IPS DF 6.9 (cell line): ENCODE data around the gene RAPGEFL1.
A peak's percentile ranks its signal among the peaks of the same experiment; 100 is the strongest.
"Not testable (repeated sequence)": the region's sequence is repeated elsewhere in the genome, so short reads cannot be mapped to it uniquely, and the experiment has no call there.

Experiments used
- DNase-seq: peaks from one replicate; pipeline ENCODE4 v3.0.0-alpha.2; 2013; ENCODE audit warnings: low read depth, low spot score
- H3K27ac ChIP-seq: one replicate; pipeline ENCODE4 v1.5.1; 2013; ENCODE audit warnings: low read length, control low read depth
- H3K27me3 ChIP-seq: 2 replicates; pipeline ENCODE4 v1.6.1; 2013; ENCODE audit warnings: mild to moderate bottlenecking, low read length; ENCODE audit not compliant: control insufficient read depth, insufficient read depth
- H3K36me3 ChIP-seq: 2 replicates; pipeline ENCODE4 v1.6.1; 2013; ENCODE audit warnings: low read length; ENCODE audit not compliant: control insufficient read depth, insufficient read depth
- H3K4me1 ChIP-seq: 2 replicates; pipeline ENCODE4 v1.6.1; 2013; ENCODE audit warnings: low read length; ENCODE audit not compliant: control insufficient read depth, insufficient read depth
- H3K4me3 ChIP-seq: 2 replicates; pipeline ENCODE4 v1.5.1; 2013; ENCODE audit warnings: mild to moderate bottlenecking, low read length
- H3K9me3 ChIP-seq: 2 replicates; pipeline ENCODE4 v1.6.1; 2013; ENCODE audit warnings: low read length, inconsistent platforms; ENCODE audit not compliant: control insufficient read depth, insufficient read depth
- WGBS: extraction: QIAGEN DNeasy Blood & Tissue Kit; methylation state at CpG from one replicate; pipeline ENCODE4 v1.1.7; 2013; ENCODE audit warnings: mixed read lengths, missing lambda C conversion rate; ENCODE audit not compliant: insufficient read length, insufficient coverage; 5-methylcytosine and 5-hydroxymethylcytosine counted together

Gene RAPGEFL1

GRCh38 chr17:40177275-40177874 is at the start of gene RAPGEFL1:
Gene RAPGEFL1 (plus strand): TSS chr17:40177470. CDS start chr17:40177862, 392 bp downstream.
- H3K36me3 ChIP-seq, result no peaks in the 10 kb centered on the region
- no peak for DNase-seq
- H3K4me1 ChIP-seq, result no peaks in the 10 kb centered on the region
- peak within 1 kb of the TSS; percentile 26; the same call in 1 of the 2 replicates for H3K4me3 ChIP-seq
- no peaks in the 10 kb centered on the region for H3K9me3 ChIP-seq
- H3K27ac ChIP-seq, result no peak within 1 kb of the TSS
- WGBS, result no CpG with 5 or more reads among the region's 57 CpGs
- H3K27me3 ChIP-seq, result no peaks in the 10 kb centered on the region

- WGBS, result no CpG with 5 or more reads among the region's 5 CpGs
Observed at GRCh38 chr17:40129498-40129897, 47.8 kb upstream of the RAPGEFL1 start.

GRCh38 chr17:40130352-40131042 is 46.8 kb upstream of the RAPGEFL1 start:
- no peak overlapping the region for H3K27ac ChIP-seq
- peaks cover 27% of the 10 kb centered on the region; the same call in 1 of the 2 replicates for H3K36me3 ChIP-seq
- no CpG with 5 or more reads among the region's 7 CpGs for WGBS

More at GRCh38 chr17:40129498-40129897, 47.8 kb upstream of the RAPGEFL1 start:
- Histone ChIP-seq H3K9me3 (no peaks in the 10 kb centered on the region), H3K27me3 (no peaks in the 10 kb centered on the region), H3K4me3 (no peak overlapping the region), H3K27ac (no peak overlapping the region), H3K36me3 (peaks cover 25% of the 10 kb centered on the region; the same call in 1 of the 2 replicates), H3K4me1 (no peaks in the 10 kb centered on the region)
- no peak for DNase-seq

GRCh38 chr17:40134184-40134583 is 43.1 kb upstream of the RAPGEFL1 start:
- Histone ChIP-seq H3K4me1 (no peaks in the 10 kb centered on the region), H3K9me3 (no peaks in the 10 kb centered on the region), H3K36me3 (peaks cover 22% of the 10 kb centered on the region; the same call in 1 of the 2 replicates), H3K4me3 (no peak overlapping the region), H3K27ac (no peak overlapping the region), H3K27me3 (no peaks in the 10 kb centered on the region)
- WGBS, result no CpG with 5 or more reads among the region's 7 CpGs
- DNase-seq, result no peak

More at GRCh38 chr17:40130352-40131042, 46.8 kb upstream of the RAPGEFL1 start:
- Histone ChIP-seq H3K27me3 (no peaks in the 10 kb centered on the region), H3K4me1 (no peaks in the 10 kb centered on the region), H3K4me3 (no peak overlapping the region), H3K9me3 (no peaks in the 10 kb centered on the region)
- no peak for DNase-seq

GRCh38 chr17:40135817-40136216 is 41.5 kb upstream of the RAPGEFL1 start:
- Histone ChIP-seq H3K9me3 (no peaks in the 10 kb centered on the region), H3K27me3 (no peaks in the 10 kb centered on the region), H3K4me3 (no peak overlapping the region), H3K36me3 (peaks cover 15% of the 10 kb centered on the region; the same call in 1 of the 2 replicates), H3K27ac (no peak overlapping the region), H3K4me1 (no peaks in the 10 kb centered on the region)
- WGBS, result no CpG with 5 or more reads among the region's 3 CpGs
- DNase-seq, result no peak

- Histone ChIP-seq H3K36me3 (peaks cover 3% of the 10 kb centered on the region; the same call in 1 of the 2 replicates), H3K4me3 (peak overlapping the region; percentile 79; the same call in 1 of the 2 replicates), H3K9me3 (no peaks in the 10 kb centered on the region), H3K4me1 (no peaks in the 10 kb centered on the region), H3K27ac (no peak overlapping the region), H3K27me3 (no peaks in the 10 kb centered on the region)
- no CpG with 5 or more reads among the region's 14 CpGs for WGBS
- DNase-seq, result no peak
Observed at GRCh38 chr17:40139566-40140058, 37.7 kb upstream of the RAPGEFL1 start.

- DNase-seq, H3K27ac ChIP-seq, H3K4me3 ChIP-seq, H3K4me1 ChIP-seq, H3K9me3 ChIP-seq, H3K36me3 ChIP-seq, H3K27me3 ChIP-seq: not testable (repeated sequence)
- no CpG with 5 or more reads among the region's 3 CpGs for WGBS
Observed at GRCh38 chr17:40143166-40143565, 34.1 kb upstream of the RAPGEFL1 start.

GRCh38 chr17:40145476-40145875 is 31.8 kb upstream of the RAPGEFL1 start:
- Histone ChIP-seq H3K4me3 (no peak overlapping the region), H3K27me3 (no peaks in the 10 kb centered on the region), H3K36me3 (peaks cover 12% of the 10 kb centered on the region; the same call in 1 of the 2 replicates), H3K27ac (no peak overlapping the region), H3K4me1 (no peaks in the 10 kb centered on the region), H3K9me3 (no peaks in the 10 kb centered on the region)
- WGBS, result no CpG with 5 or more reads among the region's 3 CpGs
- no peak for DNase-seq

- Histone ChIP-seq H3K4me1 (no peaks in the 10 kb centered on the region), H3K27ac (no peak overlapping the region), H3K9me3 (no peaks in the 10 kb centered on the region), H3K4me3 (no peak overlapping the region), H3K27me3 (no peaks in the 10 kb centered on the region), H3K36me3 (peaks cover 13% of the 10 kb centered on the region; the same call in 1 of the 2 replicates)
- DNase-seq, result no peak
- WGBS, result no CpG with 5 or more reads among the region's 3 CpGs
Observed at GRCh38 chr17:40148527-40148926, 28.7 kb upstream of the RAPGEFL1 start.

GRCh38 chr17:40150276-40150675 is 27.0 kb upstream of the RAPGEFL1 start:
- DNase-seq, result no peak
- H3K27ac ChIP-seq, result no peak overlapping the region
- WGBS, result no CpG with 5 or more reads among the region's 4 CpGs
- H3K4me3 ChIP-seq, result no peak overlapping the region
- no peaks in the 10 kb centered on the region for H3K9me3 ChIP-seq
- H3K27me3 ChIP-seq, result no peaks in the 10 kb centered on the region
- peaks cover 13% of the 10 kb centered on the region; the same call in 1 of the 2 replicates for H3K36me3 ChIP-seq
- no peaks in the 10 kb centered on the region for H3K4me1 ChIP-seq
